Measurements from ENCODE around the gene TRIM69. TPM values are rescaled to one million over a fixed set of nuclear protein-coding genes. Genes with fewer than 3 reads are reported as not detected.
A peak's percentile ranks its signal among the peaks of the same experiment; 100 is the strongest.
"Not testable (repeated sequence)": the region's sequence is repeated elsewhere in the genome, so short reads cannot be mapped to it uniquely, and the experiment has no call there.

Gene TRIM69
- total and polyA plus RNA-seq, 4 donors, result 11.2 to 26.4 (median 17.2) TPM

GRCh38 chr15:44718927-44719292 is 17.4 kb upstream of the TRIM69 start:
- peaks cover 15 to 31% (median 26%) of the 10 kb centered on the region in 4 donors for H3K36me3 ChIP-seq (ENCODE audit: control insufficient read depth in 4 of 4, insufficient read depth in 4 of 4, low read length in 4 of 4)
- no peak overlapping the region for H3K27ac ChIP-seq (ENCODE audit: low read depth in 1 of 2, low read length in 1 of 2)
- no peaks in the 10 kb centered on the region for H3K27me3 ChIP-seq (ENCODE audit: control insufficient read depth in 3 of 3, insufficient read depth in 3 of 3, low read length in 2 of 3)
- H3K9me3 ChIP-seq (ENCODE audit: control insufficient read depth in 4 of 4, insufficient read depth in 3 of 4, low read length in 3 of 4), result no peaks in the 10 kb centered on the region
- 87 to 94% methylated on average over 8 of the region's 8 CpGs for WGBS, 2 donors
- TF ChIP-seq CTCF (IDR thresholded peaks at IDR 0.05; ENCODE audit: control extremely low read depth, extremely low read depth), result no peak
- DNase-seq, result no peak
- no peak overlapping the region for H3K4me3 ChIP-seq
- no peak overlapping the region for H3K9ac ChIP-seq (ENCODE audit: insufficient read depth in 1 of 2, low read length in 2 of 2)
- no peak for ATAC-seq (ENCODE audit: insufficient read depth, low FRiP score)
- peaks cover 0 to 23% (median 0%) of the 10 kb centered on the region in 5 donors for H3K4me1 ChIP-seq (ENCODE audit: control insufficient read depth in 5 of 5, insufficient read depth in 5 of 5, low read length in 5 of 5)

GRCh38 chr15:44719293-44719999 is 16.9 kb upstream of the TRIM69 start:
- peaks cover 15 to 31% (median 26%) of the 10 kb centered on the region in 4 donors for H3K36me3 ChIP-seq (ENCODE audit: control insufficient read depth in 4 of 4, insufficient read depth in 4 of 4, low read length in 4 of 4)
- no peaks in the 10 kb centered on the region for H3K27me3 ChIP-seq (ENCODE audit: control insufficient read depth in 3 of 3, insufficient read depth in 3 of 3, low read length in 2 of 3)
- TF ChIP-seq CTCF (IDR thresholded peaks at IDR 0.05; ENCODE audit: control extremely low read depth, extremely low read depth), result no peak
- H3K4me3 ChIP-seq, result no peak overlapping the region
- no peak overlapping the region for H3K9ac ChIP-seq (ENCODE audit: insufficient read depth in 1 of 2, low read length in 2 of 2)
- peak overlapping the region; percentile 14 to 47 for H3K27ac ChIP-seq (ENCODE audit: low read depth in 1 of 2, low read length in 1 of 2)
- H3K4me1 ChIP-seq (ENCODE audit: control insufficient read depth in 5 of 5, insufficient read depth in 5 of 5, low read length in 5 of 5), result peaks cover 0 to 23% (median 0%) of the 10 kb centered on the region in 5 donors
- DNase-seq, result peak in 2 of 3 donors; percentile 17 to 24
- ATAC-seq (ENCODE audit: insufficient read depth, low FRiP score), result no peak
- H3K9me3 ChIP-seq (ENCODE audit: control insufficient read depth in 4 of 4, insufficient read depth in 3 of 4, low read length in 3 of 4), result no peaks in the 10 kb centered on the region
- WGBS, 2 donors, result 65 to 66% methylated on average over 4 of the region's 4 CpGs

- WGBS, 2 donors, result 87% methylated on average over 8 of the region's 8 CpGs
- H3K27ac ChIP-seq (ENCODE audit: low read depth in 1 of 2, low read length in 1 of 2), result peak overlapping the region in 1 of 2 donors; percentile 31
- not testable (repeated sequence) for ATAC-seq (ENCODE audit: insufficient read depth, low FRiP score); H3K4me3 ChIP-seq; DNase-seq; H3K9me3 ChIP-seq (ENCODE audit: control insufficient read depth in 4 of 4, insufficient read depth in 3 of 4, low read length in 3 of 4); H3K27me3 ChIP-seq (ENCODE audit: control insufficient read depth in 3 of 3, insufficient read depth in 3 of 3, low read length in 2 of 3); H3K9ac ChIP-seq (ENCODE audit: insufficient read depth in 1 of 2, low read length in 2 of 2)
- peaks cover 15 to 30% (median 26%) of the 10 kb centered on the region in 4 donors for H3K36me3 ChIP-seq (ENCODE audit: control insufficient read depth in 4 of 4, insufficient read depth in 4 of 4, low read length in 4 of 4)
- H3K4me1 ChIP-seq (ENCODE audit: control insufficient read depth in 5 of 5, insufficient read depth in 5 of 5, low read length in 5 of 5), result peaks cover 0 to 20% (median 0%) of the 10 kb centered on the region in 5 donors
Observed at GRCh38 chr15:44720000-44720435, 16.3 kb upstream of the TRIM69 start.

- no peaks in the 10 kb centered on the region for H3K27me3 ChIP-seq (ENCODE audit: control insufficient read depth in 3 of 3, insufficient read depth in 3 of 3, low read length in 2 of 3)
- peaks cover 15 to 26% (median 22%) of the 10 kb centered on the region in 4 donors for H3K36me3 ChIP-seq (ENCODE audit: control insufficient read depth in 4 of 4, insufficient read depth in 4 of 4, low read length in 4 of 4)
- no peak for ATAC-seq (ENCODE audit: insufficient read depth, low FRiP score)
- no peak for TF ChIP-seq CTCF (IDR thresholded peaks at IDR 0.05; ENCODE audit: control extremely low read depth, extremely low read depth)
- no peak overlapping the region for H3K9ac ChIP-seq (ENCODE audit: insufficient read depth in 1 of 2, low read length in 2 of 2)
- DNase-seq, result no peak
- H3K4me3 ChIP-seq, result no peak overlapping the region
- H3K4me1 ChIP-seq (ENCODE audit: control insufficient read depth in 5 of 5, insufficient read depth in 5 of 5, low read length in 5 of 5), result peaks cover 0 to 15% (median 0%) of the 10 kb centered on the region in 5 donors
- H3K27ac ChIP-seq (ENCODE audit: low read depth in 1 of 2, low read length in 1 of 2), result no peak overlapping the region
- no peaks in the 10 kb centered on the region for H3K9me3 ChIP-seq (ENCODE audit: control insufficient read depth in 4 of 4, insufficient read depth in 3 of 4, low read length in 3 of 4)
- WGBS, 2 donors, result 82 to 87% methylated on average over 4 of the region's 4 CpGs
Observed at GRCh38 chr15:44720460-44721176, 15.7 kb upstream of the TRIM69 start.

Measured in lung (tissue), 12 donors.